Skeletal muscle satellite cell (primary cell): Measurements from ENCODE around the gene EVL. TPM values are rescaled to one million over a fixed set of nuclear protein-coding genes. Genes with fewer than 3 reads are reported as not detected.

Source experiments
- small RNA-seq: library from RNA; depleted of rRNA; stranded (forward); fragments of <200 nt; gene quantifications from one replicate; pipeline ENCODE3, GENCODE V24; 2012

Gene EVL

Small RNA genes within 50 kb of the gene (small RNA-seq; reads per million reads assigned to genes)
- gene MIR151B (not detected), gene MIR342 (1,391 reads per million, percentile 99 among the genes with 10 or more reads in this experiment)
